HFF-Myc (cell line): ENCODE measurements around the gene AFF1.

Experiments used
- DNase-seq: peaks from one replicate; pipeline ENCODE4 v3.0.0-alpha.2; 2011; ENCODE audit warnings: low read depth; ENCODE audit errors: extremely low read depth
- H3K4me3 ChIP-seq: replicated peaks from 2 replicates; pipeline ENCODE4 v1.5.1; 2011; ENCODE audit warnings: low read depth, mild to moderate bottlenecking, control low read depth, low read length
- CTCF ChIP-seq: IDR thresholded peaks from 2 replicates; pipeline ENCODE4 v1.5.1; 2012; ENCODE audit warnings: mild to moderate bottlenecking, low read depth, low read length, control low read depth; ENCODE audit errors: missing control alignments

The AFF1 gene

DNA sequence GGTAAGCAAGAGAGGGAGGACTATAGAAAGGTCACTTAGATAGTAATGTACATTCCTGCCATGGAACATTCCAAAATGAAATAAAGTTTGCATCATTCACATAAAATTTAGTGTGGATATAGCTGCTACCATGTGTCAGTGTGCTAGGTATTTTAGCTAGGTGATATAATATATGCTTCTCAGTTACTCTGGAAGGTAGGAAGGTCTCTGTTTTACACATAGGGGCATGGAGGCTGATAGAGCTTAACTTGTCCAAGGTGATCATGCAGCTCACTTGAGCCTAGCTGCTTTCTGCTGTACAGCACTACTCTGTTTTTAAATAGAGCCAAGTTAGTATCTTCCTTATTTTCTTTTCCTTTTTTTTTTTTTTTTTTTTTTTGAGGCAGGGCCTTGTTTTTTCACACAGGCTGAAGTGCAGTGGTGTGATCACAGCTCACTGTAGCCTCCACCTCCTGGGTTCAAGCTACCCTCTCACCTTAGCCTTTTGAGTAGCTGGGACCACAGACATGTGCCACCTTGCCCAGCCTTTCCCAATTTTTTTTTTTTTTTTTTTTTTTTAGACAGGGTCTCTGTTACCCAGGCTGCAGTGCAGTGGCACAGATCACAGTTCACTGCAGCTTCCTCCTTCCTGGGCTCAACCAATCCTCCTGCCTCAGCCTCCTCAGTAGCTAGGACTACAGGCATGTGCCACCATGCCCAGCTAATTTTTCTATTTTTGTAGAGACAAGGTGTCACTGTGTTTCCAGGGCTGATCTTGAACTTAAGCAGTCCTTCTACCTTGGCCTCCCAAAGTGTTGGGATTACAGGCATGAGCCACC is 10.4 kb downstream of the AFF1 start:
- no peak for DNase-seq
- H3K4me3 ChIP-seq: no peak overlapping the region
- no peak for TF ChIP-seq CTCF

DNA sequence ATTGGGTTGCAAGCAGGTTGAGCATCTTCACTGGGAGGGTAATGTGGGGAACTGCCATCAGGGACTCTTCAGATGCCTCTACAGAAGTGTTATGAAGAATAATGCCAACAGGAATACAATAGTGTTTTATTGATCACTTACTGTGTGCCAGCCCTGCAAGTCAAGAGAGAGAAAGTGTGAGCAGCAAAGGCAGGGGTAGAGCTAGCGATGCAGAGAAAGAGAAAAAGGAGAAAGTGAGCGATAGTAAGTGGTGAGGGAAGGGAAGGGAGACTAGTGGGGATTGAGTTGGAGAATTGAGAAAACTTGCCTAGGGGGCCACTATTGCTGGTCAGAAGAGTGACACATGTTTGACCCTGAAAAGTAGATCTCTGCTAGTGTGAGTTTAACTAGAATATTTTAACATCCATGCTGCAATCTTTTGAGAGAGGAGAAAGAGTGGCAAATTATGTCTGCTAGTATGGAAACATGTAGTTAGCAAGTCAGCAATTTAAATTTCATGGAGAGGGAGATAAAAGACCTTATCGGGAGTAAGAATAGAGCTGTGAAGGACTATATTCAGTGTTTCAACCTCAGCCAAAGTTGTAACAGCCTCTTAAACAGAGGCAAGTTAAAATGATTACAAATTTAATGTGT is 12.2 kb downstream of the AFF1 start:
- no peak for TF ChIP-seq CTCF
- no peak for DNase-seq
- no peak overlapping the region for H3K4me3 ChIP-seq

DNA sequence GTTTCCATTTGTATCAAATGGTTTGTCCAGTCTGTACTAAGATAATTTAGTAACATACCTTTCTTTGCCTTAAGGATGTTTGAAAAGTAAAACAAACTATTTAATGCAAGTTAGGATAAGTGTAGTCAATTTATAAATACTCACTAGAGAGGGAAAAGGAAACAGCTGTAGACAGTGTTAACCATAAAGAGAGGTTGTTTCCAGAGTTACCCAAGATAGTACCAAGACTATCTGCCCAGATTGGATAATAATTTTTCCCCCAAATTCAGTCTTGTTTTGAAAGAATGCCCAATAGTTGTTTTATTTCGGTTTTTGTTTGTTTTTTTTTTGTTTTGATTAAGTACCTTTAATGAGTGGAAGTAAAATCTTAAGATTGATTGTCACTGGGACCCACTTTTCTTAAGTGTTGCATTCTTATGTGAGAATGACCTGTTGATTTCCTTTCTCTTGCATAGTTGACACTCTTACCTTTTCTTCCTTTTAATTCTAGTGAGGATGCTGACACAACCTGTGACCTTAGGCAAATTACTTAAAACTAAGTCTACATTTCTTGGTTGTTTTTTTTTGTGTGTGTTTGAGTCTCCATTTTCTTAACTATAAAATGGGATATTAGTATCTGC is 12.8 kb downstream of the AFF1 start:
- TF ChIP-seq CTCF: no peak
- DNase-seq: no peak

GRCh38 chr4:86948276-86948675 is 13.5 kb downstream of the AFF1 start:
- no peak for TF ChIP-seq CTCF
- DNase-seq: no peak
- H3K4me3 ChIP-seq: no peak overlapping the region

More for the DNA sequence above, 12.8 kb downstream of the AFF1 start:
- no peak overlapping the region for H3K4me3 ChIP-seq

- no peak for DNase-seq
- H3K4me3 ChIP-seq: no peak overlapping the region
- TF ChIP-seq CTCF: no peak
Observed at GRCh38 chr4:86950831-86951525, 16.2 kb downstream of the AFF1 start.

- H3K4me3 ChIP-seq: no peak overlapping the region
- no peak for TF ChIP-seq CTCF
- no peak for DNase-seq
Observed at GRCh38 chr4:86955888-86956451, 21.2 kb downstream of the AFF1 start.
